GM12878 (cell line): ENCODE measurements around the gene NOD2. TPM values are rescaled to one million over a fixed set of nuclear protein-coding genes. Genes with fewer than 3 reads are reported as not detected.

ENCODE experiments used
- ATAC-seq: fragments of 200-7000 bp; cut with Tn5 transposase; 3 replicates; pipeline ENCODE4 v1.9.1; 2020; ENCODE audit warnings: mild to moderate bottlenecking, moderate library complexity
- BruUV-seq: library from RNA; stranded (reverse); fragments of 400-500 nt; replicated peaks from 2 replicates; lab custom pipeline; 2021; lab: Mats Ljungman, UMichigan
- CTCF ChIA-PET: fragments of 300-600 bp; sonication (Branson Sonifier 250); formaldehyde crosslinking; extraction: SDS; loops from one replicate; lab custom pipeline; 2021; ENCODE audit warnings: inconsistent platforms; lab: Yijun Ruan, JAX
- POLR2A ChIA-PET: fragments of 350-600 bp; formaldehyde crosslinking; extraction: SDS; loops from one replicate; lab custom pipeline; 2021; ENCODE audit warnings: inconsistent platforms; lab: Charles Lee
- RAD21 ChIA-PET: fragments of 300-600 bp; sonication (Branson Sonifier 250); formaldehyde crosslinking; loops from one replicate; lab custom pipeline; 2023; ENCODE audit warnings: antibody characterized with exemption; ENCODE audit not compliant: unreplicated experiment; lab: Charles Lee
- SMC1A ChIA-PET: fragments of 300-600 bp; sonication (Branson Sonifier 250); formaldehyde crosslinking; loops from one replicate; lab custom pipeline; 2023; ENCODE audit not compliant: unreplicated experiment, uncharacterized antibody; lab: Charles Lee
- DNase-seq: peaks from one replicate; pipeline ENCODE4 v3.0.0-alpha.2; 2011; ENCODE audit warnings: low read depth, low spot score
- FAIRE-seq: peaks from 3 replicates; lab custom pipeline; 2011; peaks lifted over from hg19 to GRCh38; lab: Jason Lieb, UNC
- H2AFZ ChIP-seq: 2 replicates; pipeline ENCODE4 v1.6.0; 2011; ENCODE audit warnings: low read depth, low read length, control low read depth; ENCODE audit not compliant: control insufficient read depth
- H3K27ac ChIP-seq: 2 replicates; pipeline ENCODE4 v1.5.1; 2011; ENCODE audit warnings: control low read depth; ENCODE audit not compliant: control insufficient read depth, insufficient read depth
- H3K27me3 ChIP-seq, 2 experiments: replicated peaks in 1 of 2; 2 replicates each; pipeline versions ENCODE4 v1.6.0 to v1.6.1; 2011; ENCODE audit warnings: low read length in 1 of 2; ENCODE audit not compliant: control insufficient read depth in 2 of 2, insufficient read depth in 2 of 2
- H3K36me3 ChIP-seq, 2 experiments: 2 replicates each; pipeline ENCODE4 v1.5.1; 2011; ENCODE audit warnings: low read length in 1 of 2; ENCODE audit not compliant: control insufficient read depth in 2 of 2, insufficient read depth in 2 of 2
- H3K4me1 ChIP-seq: 2 replicates; pipeline ENCODE4 v1.6.1; 2011; ENCODE audit warnings: mild to moderate bottlenecking, low read length, moderate library complexity, mixed read lengths; ENCODE audit not compliant: control insufficient read depth, insufficient read depth
- H3K4me2 ChIP-seq: 2 replicates; pipeline ENCODE4 v1.6.0; 2011; ENCODE audit warnings: control low read depth; ENCODE audit not compliant: control insufficient read depth, insufficient read depth
- H3K4me3 ChIP-seq: fragments of 200-600 bp; sonication (generic); 2 replicates; pipeline ENCODE4 v1.5.1; 2016
- H3K79me2 ChIP-seq: 2 replicates; pipeline ENCODE4 v1.6.0; 2011; ENCODE audit warnings: low read length; ENCODE audit not compliant: control insufficient read depth, insufficient read depth
- H3K9ac ChIP-seq: 2 replicates; pipeline ENCODE4 v1.8.0; 2011; ENCODE audit warnings: low read length, control low read depth, mixed read lengths; ENCODE audit not compliant: control insufficient read depth, insufficient read depth
- H3K9me3 ChIP-seq: replicated peaks from 3 replicates; pipeline ENCODE4 v1.5.1; 2011; ENCODE audit warnings: mild to moderate bottlenecking, low read length; ENCODE audit not compliant: control insufficient read depth, insufficient read depth
- H4K20me1 ChIP-seq: 2 replicates; pipeline ENCODE4 v1.6.0; 2011; ENCODE audit not compliant: control insufficient read depth, insufficient read depth
- BRCA1 ChIP-seq: IDR thresholded peaks from 2 replicates; pipeline ENCODE4 v1.6.1; 2011; ENCODE audit warnings: low read depth, low read length, improper control_type of control experiment
- CEBPB ChIP-seq, 2 experiments: fragments of 150-350 bp in 1 of 2; IDR thresholded peaks; 2 replicates each; pipeline ENCODE4 v1.6.1; 2012 to 2014; ENCODE audit warnings: low read depth in 2 of 2, low read length in 2 of 2, borderline replicate concordance in 1 of 2, inconsistent platforms in 1 of 2
- HCFC1 ChIP-seq: fragments of 150-350 bp; IDR thresholded peaks from 2 replicates; pipeline ENCODE4 v1.6.1; 2014; ENCODE audit warnings: low read length
- JUNB ChIP-seq: IDR thresholded peaks from 2 replicates; pipeline ENCODE4 v1.6.1; 2016; ENCODE audit warnings: antibody characterized with exemption, mild to moderate bottlenecking
- LARP7 ChIP-seq: fragments of 450-650 bp; IDR thresholded peaks from 2 replicates; pipeline ENCODE4 v1.6.1; 2017; ENCODE audit warnings: mild to moderate bottlenecking
- NKRF ChIP-seq: fragments of 450-650 bp; conservative IDR thresholded peaks from 2 replicates; pipeline ENCODE4 v1.6.1; 2017; ENCODE audit warnings: mild to moderate bottlenecking, moderate library complexity
- PAX5 ChIP-seq: IDR thresholded peaks from 2 replicates; pipeline ENCODE4 v1.6.1; 2011; ENCODE audit warnings: low read depth, low read length, borderline replicate concordance
- RELA ChIP-seq: fragments of 450-650 bp; IDR thresholded peaks from 2 replicates; pipeline ENCODE4 v1.8.0; 2014; ENCODE audit warnings: borderline replicate concordance; ENCODE audit not compliant: partially characterized antibody
- RFX5 ChIP-seq: IDR thresholded peaks from 2 replicates; pipeline ENCODE4 v1.6.1; 2011; ENCODE audit warnings: low read depth, low read length, improper control_type of control experiment
- STAT3 ChIP-seq: IDR thresholded peaks from 2 replicates; pipeline ENCODE4 v1.6.1; 2011; ENCODE audit warnings: low read depth, low read length, improper control_type of control experiment
- TBL1XR1 ChIP-seq: IDR thresholded peaks from 2 replicates; pipeline ENCODE4 v1.6.1; 2012; ENCODE audit warnings: low read depth, low read length, improper control_type of control experiment
- TCF12 ChIP-seq: IDR thresholded peaks from 2 replicates; pipeline ENCODE4 v1.6.1; 2011; ENCODE audit warnings: low read depth, mild to moderate bottlenecking, low read length
- TCF3 ChIP-seq: IDR thresholded peaks from 2 replicates; pipeline ENCODE4 v1.6.1; 2012; ENCODE audit warnings: low read depth, mild to moderate bottlenecking, low read length, borderline replicate concordance; ENCODE audit not compliant: insufficient read depth
- ZBTB33 ChIP-seq: fragments of 450-650 bp; IDR thresholded peaks from 2 replicates; pipeline ENCODE4 v1.6.1; 2017; ENCODE audit warnings: mild to moderate bottlenecking
- ZNF24 ChIP-seq: fragments of 450-650 bp; IDR thresholded peaks from 2 replicates; pipeline ENCODE4 v1.6.1; 2017; ENCODE audit warnings: antibody characterized with exemption, mild to moderate bottlenecking
- WGBS: methylation state at CpG from one replicate; pipeline ENCODE4 v1.1.6; 2016; ENCODE audit warnings: low lambda C conversion rate; ENCODE audit not compliant: insufficient replicate concordance, insufficient coverage; ENCODE audit errors: missing lambda C conversion rate; 5-methylcytosine and 5-hydroxymethylcytosine counted together
- in situ Hi-C: fragments of 300-500 bp; cut with MboI; formaldehyde crosslinking; loops from 9 replicates; pipeline ENCODE4 v1.14.3; 2018; ENCODE audit warnings: mixed read lengths
- intact Hi-C: fragments of 100-400 bp; cut with micrococcal nuclease; formaldehyde crosslinking; loops from one replicate; pipeline ENCODE4 v1.14.2; 2022; ENCODE audit not compliant: unreplicated experiment
- polyA plus RNA-seq, 11 experiments: library from polyadenylated mRNA; depleted of rRNA in 4 of 11; unstranded in 6 of 11; stranded (reverse) in 5 of 11; fragments of >200 nt; fragmentation: Nextera tagmentation in 4 of 11; fragmentation: Illumina TruSeq in 1 of 11; extraction: Ambion mirVana in 4 of 11; extraction: Trizol in 1 of 11; gene quantifications; 1 replicate in 1 of 11; 2 replicates in 10 of 11; pipeline versions ENCODE4 v1.2.1 to v1.2.3, GENCODE V29; 2011 to 2016; ENCODE audit warnings: inconsistent platforms in 2 of 11, missing spikeins in 2 of 11, low read depth in 1 of 11
- total RNA-seq, 4 experiments: library from RNA; depleted of rRNA in 3 of 4; stranded (reverse); fragments of >200 nt in 3 of 4; fragmentation: Illumina TruSeq in 1 of 4; extraction: Trizol in 1 of 4; gene quantifications; 2 replicates each; pipeline versions ENCODE4 v1.2.1 to v1.2.3, GENCODE V29; 2013 to 2021

The NOD2 gene
- total and polyA plus RNA-seq, 10 of the 15 experiments (the other 5 are each of a cell fraction or from before 2014, with no cell fraction given), result 1.0 to 18.6 (median 6.7) TPM

GRCh38 chr16:50711862-50712559 lies 18.6 kb downstream of the NOD2 start (continued):
- TF ChIP-seq STAT3, result no peak
- no peak for TF ChIP-seq ZNF24
- TF ChIP-seq PAX5, result no peak
- TF ChIP-seq, all 136 proteins: peak for 0

GRCh38 chr16:50712560-50712898 lies 19.1 kb downstream of the NOD2 start:
- BruUV-seq, result no TSS peak
- H3K4me1 ChIP-seq, result peaks cover 29% of the 10 kb centered on the region
- intact Hi-C loops (no loop called here), in situ Hi-C loops (no loop called here)
- ChIA-PET SMC1A (interaction anchor here (1.2 kb wide), 1 partner anchor 32 kb away, joined by 3 read pairs; no protein-coding TSS in a partner anchor), POLR2A (no interaction called here), CTCF (no interaction called here), RAD21 (interaction anchor here (0.6 kb wide), 1 partner anchor 1758 kb away, joined by 3 read pairs; no protein-coding TSS in a partner anchor)
- DNase-seq, result no peak
- H3K9me3 ChIP-seq, result no peaks in the 10 kb centered on the region
- ATAC-seq, result no peak
- no peaks in the 10 kb centered on the region for H4K20me1 ChIP-seq
- FAIRE-seq, result no peak
- no peak overlapping the region for H3K9ac ChIP-seq
- TF ChIP-seq TCF12 (no peak), TBL1XR1 (no peak), BRCA1 (no peak), CEBPB (IDR thresholded peaks at IDR 0.05; ENCODE audit: borderline replicate concordance in 1 of 2, low read depth in 2 of 2, low read length in 2 of 2) (no peak), HCFC1 (no peak), NKRF (no peak), JUNB (no peak), RELA (no peak), TCF3 (no peak), LARP7 (no peak), ZBTB33 (no peak), RFX5 (no peak)
- no peaks in the 10 kb centered on the region; the same call in 1 of the 2 replicates for H3K79me2 ChIP-seq
- H3K36me3 ChIP-seq, result peaks cover 0 to 19% of the 10 kb centered on the region in 2 experiments; a peak in 2 of 4 replicates
- no peak overlapping the region for H3K4me3 ChIP-seq
- WGBS, result 49% methylated on average over 3 of the region's 3 CpGs
- H3K27me3 ChIP-seq, result no peaks in the 10 kb centered on the region
- no peak overlapping the region for H2AFZ ChIP-seq
- H3K4me2 ChIP-seq, result no peak overlapping the region
- H3K27ac ChIP-seq, result no peak overlapping the region; the same call in 1 of the 2 replicates
